SKM-1 treated with dmso at 0.1 percent for 144 hours (cell line): Measurements from ENCODE around the gene ABCA13.

Source experiments
- DNase-seq: peaks from one replicate; lab custom pipeline; 2025; ENCODE audit not compliant: unreplicated experiment; lab: John Stamatoyannopoulos, UW

Gene ABCA13

GRCh38 chr7:48627164-48627563, 455.9 kb downstream of the ABCA13 start:
- no peak for DNase-seq

GRCh38 chr7:48628793-48629349, 457.6 kb downstream of the ABCA13 start:
- no peak for DNase-seq

GRCh38 chr7:48634116-48634632, 462.9 kb downstream of the ABCA13 start:
- DNase-seq: no peak

- no peak for DNase-seq
These were observed 464.5 kb downstream of the ABCA13 start for GRCh38 chr7:48635796-48636195.

- no peak for DNase-seq
These were observed 465.2 kb downstream of the ABCA13 start for GRCh38 chr7:48636391-48637015.

- DNase-seq: no peak
These were observed 466.1 kb downstream of the ABCA13 start for GRCh38 chr7:48637382-48637781.

GRCh38 chr7:48638041-48638440, 466.8 kb downstream of the ABCA13 start:
- DNase-seq: no peak

GRCh38 chr7:48643431-48644013, 472.3 kb downstream of the ABCA13 start:
- DNase-seq: no peak

GRCh38 chr7:48658138-48658537, 486.9 kb downstream of the ABCA13 start:
- DNase-seq: no peak

GRCh38 chr7:48660306-48660870, 489.1 kb downstream of the ABCA13 start:
- DNase-seq: no peak

- DNase-seq: no peak
These were observed 493.0 kb downstream of the ABCA13 start for GRCh38 chr7:48664241-48664640.

GRCh38 chr7:48665353-48666135, 494.3 kb downstream of the ABCA13 start:
- no peak for DNase-seq

GRCh38 chr7:48667407-48667806, 496.1 kb downstream of the ABCA13 start:
- DNase-seq: peak; percentile 5

GRCh38 chr7:48671656-48672055, 500.4 kb downstream of the ABCA13 start:
- no peak for DNase-seq

GRCh38 chr7:48681006-48681405, 509.7 kb downstream of the ABCA13 start:
- DNase-seq: no peak

- peak; percentile 61 for DNase-seq
These were observed 520.5 kb downstream of the ABCA13 start for GRCh38 chr7:48691788-48692187.
